Astrocyte (in vitro differentiated cells and primary cell): ENCODE data around the gene FARS2. TPM values are rescaled to one million over a fixed set of nuclear protein-coding genes. Genes with fewer than 3 reads are reported as not detected.
"Not testable (repeated sequence)": the region's sequence is repeated elsewhere in the genome, so short reads cannot be mapped to it uniquely, and the experiment has no call there.

ENCODE experiments used
- DNase-seq: peaks from one replicate; pipeline ENCODE4 v3.0.0-alpha.2; 2010; ENCODE audit warnings: low read depth
- FAIRE-seq: peaks from 2 replicates; lab custom pipeline; 2011; peaks lifted over from hg19 to GRCh38; lab: Jason Lieb, UNC
- H2AFZ ChIP-seq: 2 replicates; pipeline ENCODE4 v1.6.0; 2012; ENCODE audit warnings: low read depth, low read length, inconsistent platforms
- H3K27ac ChIP-seq: 2 replicates; pipeline ENCODE4 v1.5.1; 2011; ENCODE audit warnings: low read depth, low read length, inconsistent platforms
- H3K27me3 ChIP-seq: 2 replicates; pipeline ENCODE4 v1.6.0; 2011; ENCODE audit warnings: low read length, inconsistent platforms; ENCODE audit not compliant: insufficient read depth
- H3K36me3 ChIP-seq: 2 replicates; pipeline ENCODE4 v1.5.1; 2011; ENCODE audit warnings: low read length, inconsistent platforms; ENCODE audit not compliant: insufficient read depth
- H3K4me1 ChIP-seq: 2 replicates; pipeline ENCODE4 v1.5.1; 2011; ENCODE audit warnings: low read length, inconsistent platforms; ENCODE audit not compliant: insufficient read depth
- H3K4me2 ChIP-seq: 2 replicates; pipeline ENCODE4 v1.6.0; 2012; ENCODE audit warnings: low read length, inconsistent platforms
- H3K4me3 ChIP-seq: 2 replicates; pipeline ENCODE4 v1.5.1; 2011; ENCODE audit warnings: low read depth, mild to moderate bottlenecking, low read length, inconsistent platforms; ENCODE audit not compliant: insufficient read depth
- H3K79me2 ChIP-seq: 2 replicates; pipeline ENCODE4 v1.6.0; 2012; ENCODE audit warnings: mild to moderate bottlenecking, low read length, inconsistent platforms; ENCODE audit not compliant: insufficient read depth
- H3K9ac ChIP-seq: 2 replicates; pipeline ENCODE4 v1.6.0; 2012; ENCODE audit warnings: mild to moderate bottlenecking, low read length, inconsistent platforms
- H3K9me3 ChIP-seq: 2 replicates; pipeline ENCODE4 v1.5.1; 2012; ENCODE audit warnings: low read depth, mild to moderate bottlenecking, low read length, inconsistent platforms; ENCODE audit not compliant: insufficient read depth
- H4K20me1 ChIP-seq: 2 replicates; pipeline ENCODE4 v1.6.0; 2012; ENCODE audit warnings: low read length, inconsistent platforms; ENCODE audit not compliant: insufficient read depth
- H3K27ac Mint-ChIP-seq: one replicate; pipeline ENCODE4 v1.8.0; 2021; ENCODE audit warnings: mild to moderate bottlenecking, mixed read lengths; ENCODE audit not compliant: unreplicated experiment
- H3K27me3 Mint-ChIP-seq: one replicate; pipeline ENCODE4 v1.8.0; 2021; ENCODE audit warnings: low read depth, mixed read lengths; ENCODE audit not compliant: unreplicated experiment
- H3K36me3 Mint-ChIP-seq: one replicate; pipeline ENCODE4 v1.8.0; 2021; ENCODE audit warnings: low read depth, mixed read lengths; ENCODE audit not compliant: unreplicated experiment
- H3K4me1 Mint-ChIP-seq: one replicate; pipeline ENCODE4 v1.8.0; 2021; ENCODE audit warnings: low read depth, mixed read lengths; ENCODE audit not compliant: unreplicated experiment
- H3K4me3 Mint-ChIP-seq: one replicate; pipeline ENCODE4 v1.8.0; 2021; ENCODE audit warnings: mild to moderate bottlenecking, moderate library complexity, mixed read lengths; ENCODE audit not compliant: unreplicated experiment
- H3K9me3 Mint-ChIP-seq: one replicate; pipeline ENCODE4 v1.8.0; 2021; ENCODE audit warnings: mild to moderate bottlenecking, mixed read lengths; ENCODE audit not compliant: unreplicated experiment
- EZH2 ChIP-seq: IDR thresholded peaks from 2 replicates; pipeline ENCODE4 v1.6.1; 2012; ENCODE audit warnings: mild to moderate bottlenecking, low read length, inconsistent platforms; ENCODE audit not compliant: insufficient read depth
- total RNA-seq: library from RNA; stranded (reverse); gene quantifications from 2 replicates; pipeline ENCODE4 v1.2.1, GENCODE V29; 2021
- TF ChIP-seq, protein P1 (sequence below): IDR thresholded peaks from 2 replicates; pipeline ENCODE4 v1.5.1; 2011; ENCODE audit warnings: low read depth, mild to moderate bottlenecking, inconsistent platforms, low read length, moderate library complexity; ENCODE audit not compliant: insufficient read depth

FARS2 gene
- total RNA-seq, 1 donor from 2014 or later = 13.3 TPM

DNA sequence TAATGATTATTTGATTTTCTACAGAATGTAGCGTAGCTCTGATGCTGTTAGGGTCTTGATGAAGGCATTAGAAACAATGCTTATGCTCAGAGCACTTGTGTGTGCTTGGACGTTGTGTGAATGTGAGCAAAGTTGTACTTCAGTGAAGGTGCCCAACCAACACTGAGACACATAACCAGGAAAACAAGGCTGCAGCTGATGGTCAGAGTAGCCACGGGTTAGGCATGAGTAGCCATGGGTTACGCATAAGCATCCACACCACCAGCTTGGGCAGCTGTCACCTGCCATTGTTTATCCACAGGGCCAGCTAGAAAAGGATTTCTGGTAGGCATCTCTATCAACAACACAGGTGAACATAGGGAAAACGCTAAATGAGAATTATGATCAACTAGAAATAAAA, 418.8 kb downstream of the FARS2 start:
- DNase-seq = no peak
- TF ChIP-seq, protein P1, sequence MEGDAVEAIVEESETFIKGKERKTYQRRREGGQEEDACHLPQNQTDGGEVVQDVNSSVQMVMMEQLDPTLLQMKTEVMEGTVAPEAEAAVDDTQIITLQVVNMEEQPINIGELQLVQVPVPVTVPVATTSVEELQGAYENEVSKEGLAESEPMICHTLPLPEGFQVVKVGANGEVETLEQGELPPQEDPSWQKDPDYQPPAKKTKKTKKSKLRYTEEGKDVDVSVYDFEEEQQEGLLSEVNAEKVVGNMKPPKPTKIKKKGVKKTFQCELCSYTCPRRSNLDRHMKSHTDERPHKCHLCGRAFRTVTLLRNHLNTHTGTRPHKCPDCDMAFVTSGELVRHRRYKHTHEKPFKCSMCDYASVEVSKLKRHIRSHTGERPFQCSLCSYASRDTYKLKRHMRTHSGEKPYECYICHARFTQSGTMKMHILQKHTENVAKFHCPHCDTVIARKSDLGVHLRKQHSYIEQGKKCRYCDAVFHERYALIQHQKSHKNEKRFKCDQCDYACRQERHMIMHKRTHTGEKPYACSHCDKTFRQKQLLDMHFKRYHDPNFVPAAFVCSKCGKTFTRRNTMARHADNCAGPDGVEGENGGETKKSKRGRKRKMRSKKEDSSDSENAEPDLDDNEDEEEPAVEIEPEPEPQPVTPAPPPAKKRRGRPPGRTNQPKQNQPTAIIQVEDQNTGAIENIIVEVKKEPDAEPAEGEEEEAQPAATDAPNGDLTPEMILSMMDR = no peak
- TF ChIP-seq EZH2 = no peak
- no peaks in the 10 kb centered on the region for H3K79me2 ChIP-seq
- no peak overlapping the region for H3K9ac ChIP-seq
- Mint-ChIP-seq H3K9me3 (peaks cover 2% of the 10 kb centered on the region), H3K4me1 (no peaks in the 10 kb centered on the region), H3K36me3 (peaks cover 6% of the 10 kb centered on the region), H3K27ac (no peak overlapping the region), H3K4me3 (no peak overlapping the region), H3K27me3 (no peaks in the 10 kb centered on the region)
- H3K4me2 ChIP-seq = no peak overlapping the region
- no peaks in the 10 kb centered on the region for H4K20me1 ChIP-seq
- no peak overlapping the region for H2AFZ ChIP-seq
- H3K9me3 ChIP-seq = no peaks in the 10 kb centered on the region
- H3K27ac ChIP-seq = no peak overlapping the region
- no peaks in the 10 kb centered on the region for H3K27me3 ChIP-seq
- H3K4me3 ChIP-seq = no peak overlapping the region
- no peak for FAIRE-seq
- H3K36me3 ChIP-seq = no peaks in the 10 kb centered on the region
- H3K4me1 ChIP-seq = no peaks in the 10 kb centered on the region

DNA sequence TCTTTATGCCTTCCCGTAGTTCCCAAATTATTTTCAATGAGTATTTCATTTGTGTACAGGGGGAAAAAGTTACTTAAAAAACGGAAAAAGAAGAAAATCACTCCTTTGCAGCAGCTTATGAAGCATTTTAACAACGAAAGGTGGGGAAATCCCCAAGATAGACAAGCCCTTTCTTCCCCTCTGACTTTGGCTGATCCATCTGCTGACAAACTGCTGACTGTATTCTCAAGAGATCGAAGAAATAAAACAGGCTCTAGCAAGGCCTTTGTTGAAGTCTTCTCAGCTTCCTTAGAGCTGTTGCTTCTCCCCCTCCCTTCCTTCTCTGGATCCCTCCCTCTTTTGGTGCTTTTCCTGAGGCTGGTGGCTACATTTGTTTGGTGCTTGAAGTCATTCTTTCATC, 420.2 kb downstream of the FARS2 start:
- no peak for TF ChIP-seq EZH2
- TF ChIP-seq, protein P1 = no peak
- no peak for DNase-seq
- no peaks in the 10 kb centered on the region for H3K27me3 ChIP-seq
- FAIRE-seq = no peak
- peaks cover 6% of the 10 kb centered on the region for H3K36me3 Mint-ChIP-seq
- no peak overlapping the region for H3K4me3 Mint-ChIP-seq
- H3K9me3 Mint-ChIP-seq = peaks cover 2% of the 10 kb centered on the region
- no peaks in the 10 kb centered on the region for H3K79me2 ChIP-seq
- no peaks in the 10 kb centered on the region for H3K27me3 Mint-ChIP-seq
- H4K20me1 ChIP-seq = no peaks in the 10 kb centered on the region
- no peak overlapping the region for H3K4me2 ChIP-seq
- H3K27ac ChIP-seq = no peak overlapping the region
- no peak overlapping the region for H3K27ac Mint-ChIP-seq
- H3K9ac ChIP-seq = no peak overlapping the region
- no peaks in the 10 kb centered on the region for H3K4me1 Mint-ChIP-seq
- no peak overlapping the region for H3K4me3 ChIP-seq
- H3K9me3 ChIP-seq = no peaks in the 10 kb centered on the region
- no peak overlapping the region for H2AFZ ChIP-seq
- H3K36me3 ChIP-seq = no peaks in the 10 kb centered on the region
- no peaks in the 10 kb centered on the region for H3K4me1 ChIP-seq

DNA sequence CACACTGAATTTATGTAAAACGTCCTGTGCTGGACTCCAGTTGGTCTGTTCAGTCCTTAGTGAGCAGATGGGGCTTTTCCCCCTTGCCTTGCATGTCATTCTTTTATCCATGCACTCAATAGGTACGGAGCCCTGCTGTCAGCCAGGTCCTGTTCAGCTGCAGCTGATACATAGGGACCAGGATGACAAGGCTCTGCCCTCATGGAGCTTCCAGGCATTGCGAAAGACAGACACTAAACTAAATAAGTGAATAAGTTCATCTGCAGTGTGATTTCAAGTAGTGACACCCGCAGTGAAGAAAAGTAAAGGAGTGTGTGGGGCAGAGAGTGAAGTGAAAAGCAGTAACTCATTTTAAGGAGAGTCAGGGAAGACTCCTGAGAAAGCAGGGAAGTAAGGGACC, 421.2 kb downstream of the FARS2 start:
- no peaks in the 10 kb centered on the region for H3K4me1 ChIP-seq
- H3K4me3 ChIP-seq = no peak overlapping the region
- peaks cover 2% of the 10 kb centered on the region for H3K9me3 Mint-ChIP-seq
- H3K27me3 ChIP-seq = no peaks in the 10 kb centered on the region
- H3K4me1 Mint-ChIP-seq = no peaks in the 10 kb centered on the region
- no peak for FAIRE-seq
- no peaks in the 10 kb centered on the region for H4K20me1 ChIP-seq
- no peak overlapping the region for H3K4me3 Mint-ChIP-seq
- H3K27ac ChIP-seq = no peak overlapping the region
- H3K36me3 ChIP-seq = no peaks in the 10 kb centered on the region
- no peaks in the 10 kb centered on the region for H3K79me2 ChIP-seq
- TF ChIP-seq, protein P1 = no peak
- no peak for TF ChIP-seq EZH2
- H3K4me2 ChIP-seq = no peak overlapping the region
- H2AFZ ChIP-seq = no peak overlapping the region
- peaks cover 6% of the 10 kb centered on the region for H3K36me3 Mint-ChIP-seq
- no peak overlapping the region for H3K9ac ChIP-seq
- no peak for DNase-seq
- no peaks in the 10 kb centered on the region for H3K27me3 Mint-ChIP-seq
- no peak overlapping the region for H3K27ac Mint-ChIP-seq
- no peaks in the 10 kb centered on the region for H3K9me3 ChIP-seq

DNA sequence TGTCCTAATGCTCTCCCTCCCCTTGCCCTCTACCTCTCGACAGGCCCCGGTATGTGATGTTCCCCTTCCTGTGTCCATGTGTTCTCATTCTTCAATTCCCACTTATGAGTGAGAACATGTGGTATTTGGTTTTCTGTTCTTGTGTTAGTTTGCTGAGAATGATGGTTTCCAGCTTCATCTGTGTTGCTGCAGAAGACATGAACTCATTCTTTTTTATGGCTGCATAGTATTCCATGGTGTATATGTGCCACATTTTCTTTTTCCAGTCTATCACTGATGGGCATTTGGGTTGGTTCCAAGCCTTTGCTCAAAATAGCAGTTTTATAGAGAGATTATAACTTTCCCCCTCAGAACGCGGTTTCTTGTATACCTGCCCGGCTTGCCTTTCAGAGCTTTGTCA, 422.4 kb downstream of the FARS2 start:
- H3K36me3 ChIP-seq, DNase-seq, FAIRE-seq, H3K4me1 ChIP-seq, H3K27ac ChIP-seq, H2AFZ ChIP-seq, H3K9ac ChIP-seq, H3K27ac Mint-ChIP-seq, H3K4me1 Mint-ChIP-seq, H4K20me1 ChIP-seq, H3K79me2 ChIP-seq, H3K9me3 Mint-ChIP-seq, H3K27me3 Mint-ChIP-seq, H3K4me2 ChIP-seq, H3K9me3 ChIP-seq, H3K36me3 Mint-ChIP-seq, H3K4me3 Mint-ChIP-seq, H3K27me3 ChIP-seq, H3K4me3 ChIP-seq: not testable (repeated sequence)
